ENCODE data around the gene LRP1B.

GRCh38 chr2:141557329-141558095 lies 573.3 kb downstream of the LRP1B start:
- TF ChIP-seq GATA3 (IDR thresholded peaks at IDR 0.05; ENCODE audit: low read depth, low read length) (no peak), GATA2 (IDR thresholded peaks at IDR 0.05; ENCODE audit: low read depth, low read length) (no peak)
